Measurements from ENCODE around the gene ETS2. TPM values are rescaled to one million over a fixed set of nuclear protein-coding genes. Genes with fewer than 3 reads are reported as not detected.
A peak's percentile ranks its signal among the peaks of the same experiment; 100 is the strongest.

Gene ETS2
- total RNA-seq, 1 donor from 2014 or later: 42.2 TPM

GRCh38 chr21:38850277-38850951, 44.7 kb downstream of the ETS2 start:
- no peaks in the 10 kb centered on the region for H3K36me3 Mint-ChIP-seq
- H3K27ac Mint-ChIP-seq: no peak overlapping the region
- peak; percentile 39 for DNase-seq (ENCODE audit: extremely low spot score, unreplicated experiment)
- H3K4me1 Mint-ChIP-seq (ENCODE audit: unreplicated experiment): peaks cover 11% of the 10 kb centered on the region
- no peak overlapping the region for H3K4me3 Mint-ChIP-seq
- no peaks in the 10 kb centered on the region for H3K27me3 Mint-ChIP-seq
- no peak for TF ChIP-seq CTCF (conservative IDR thresholded peaks at IDR 0.05)
- H3K9me3 Mint-ChIP-seq: no peaks in the 10 kb centered on the region

GRCh38 chr21:38851101-38851500, 45.4 kb downstream of the ETS2 start:
- no peak overlapping the region for H3K27ac Mint-ChIP-seq
- TF ChIP-seq CTCF (conservative IDR thresholded peaks at IDR 0.05): no peak
- no peaks in the 10 kb centered on the region for H3K36me3 Mint-ChIP-seq

GRCh38 chr21:38852278-38852677, 46.5 kb downstream of the ETS2 start:
- Mint-ChIP-seq H3K4me1 (ENCODE audit: unreplicated experiment) (peaks cover 9% of the 10 kb centered on the region), H3K27ac (no peak overlapping the region), H3K27me3 (no peaks in the 10 kb centered on the region), H3K9me3 (no peaks in the 10 kb centered on the region), H3K36me3 (no peaks in the 10 kb centered on the region), H3K4me3 (no peak overlapping the region)
- TF ChIP-seq CTCF (conservative IDR thresholded peaks at IDR 0.05): no peak
- no peak for DNase-seq (ENCODE audit: extremely low spot score, unreplicated experiment)

More at GRCh38 chr21:38851101-38851500, 45.4 kb downstream of the ETS2 start:
- no peaks in the 10 kb centered on the region for H3K9me3 Mint-ChIP-seq
- H3K4me1 Mint-ChIP-seq (ENCODE audit: unreplicated experiment): peaks cover 11% of the 10 kb centered on the region
- no peak for DNase-seq (ENCODE audit: extremely low spot score, unreplicated experiment)
- no peak overlapping the region for H3K4me3 Mint-ChIP-seq
- H3K27me3 Mint-ChIP-seq: no peaks in the 10 kb centered on the region

- no peak overlapping the region for H3K27ac Mint-ChIP-seq
- TF ChIP-seq CTCF (conservative IDR thresholded peaks at IDR 0.05): no peak
- H3K27me3 Mint-ChIP-seq: no peaks in the 10 kb centered on the region
- no peaks in the 10 kb centered on the region for H3K9me3 Mint-ChIP-seq
- DNase-seq (ENCODE audit: extremely low spot score, unreplicated experiment): no peak
- H3K4me3 Mint-ChIP-seq: no peak overlapping the region
- H3K4me1 Mint-ChIP-seq (ENCODE audit: unreplicated experiment): peaks cover 9% of the 10 kb centered on the region
- H3K36me3 Mint-ChIP-seq: no peaks in the 10 kb centered on the region
These were observed 47.0 kb downstream of the ETS2 start for GRCh38 chr21:38852708-38853107.

GRCh38 chr21:38853421-38853919, 47.7 kb downstream of the ETS2 start:
- no peak for TF ChIP-seq CTCF (conservative IDR thresholded peaks at IDR 0.05)
- H3K27me3 Mint-ChIP-seq: no peaks in the 10 kb centered on the region
- no peaks in the 10 kb centered on the region for H3K36me3 Mint-ChIP-seq
- no peak overlapping the region for H3K4me3 Mint-ChIP-seq
- H3K27ac Mint-ChIP-seq: no peak overlapping the region
- peak; percentile 55 for DNase-seq (ENCODE audit: extremely low spot score, unreplicated experiment)
- H3K9me3 Mint-ChIP-seq: no peaks in the 10 kb centered on the region
- peaks cover 15% of the 10 kb centered on the region for H3K4me1 Mint-ChIP-seq (ENCODE audit: unreplicated experiment)

Data from type B pancreatic cell (in vitro differentiated cells).